ENCODE results near the gene PLEKHM1.
A peak's percentile ranks its signal among the peaks of the same experiment; 100 is the strongest.
"Not testable (repeated sequence)": the region's sequence is repeated elsewhere in the genome, so short reads cannot be mapped to it uniquely, and the experiment has no call there.

Gene PLEKHM1

DNA sequence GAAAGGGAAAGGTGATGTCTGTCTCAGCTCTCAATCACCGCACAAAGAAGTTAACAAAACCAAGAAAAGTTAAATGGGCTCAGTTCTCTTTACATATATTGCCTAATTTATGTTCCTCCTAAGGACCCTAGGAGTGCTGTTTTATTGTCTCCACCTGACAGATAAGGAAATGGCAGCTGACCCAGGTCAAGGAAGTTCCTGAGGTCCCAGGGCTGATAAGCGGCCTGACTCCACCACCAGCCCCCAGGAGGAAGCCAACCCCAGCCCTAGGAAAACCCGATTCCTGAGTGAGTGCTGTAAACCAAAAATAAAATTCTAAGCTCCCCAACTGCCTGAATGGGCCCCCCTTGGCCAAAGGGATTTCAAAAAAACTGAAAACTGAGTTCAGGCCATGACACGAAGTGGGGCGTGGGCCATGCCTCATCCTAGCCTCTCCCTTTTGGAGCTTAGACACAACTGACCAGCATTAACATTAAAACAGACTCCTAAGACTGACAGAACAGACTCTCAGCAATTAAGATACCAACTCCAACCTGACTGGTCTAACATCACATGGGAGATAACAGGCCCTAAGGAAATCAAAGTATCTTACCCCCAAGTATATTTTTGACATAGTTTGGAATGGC is 6.8 kb downstream of the PLEKHM1 start:
- H3K4me3 ChIP-seq (replicated peaks; ENCODE audit: insufficient read depth, low read length); DNase-seq (ENCODE audit: low read depth in 1 of 2, low spot score in 1 of 2); H3K27me3 ChIP-seq (ENCODE audit: insufficient read depth, poor library complexity, severe bottlenecking); H3K27ac ChIP-seq (replicated peaks): not testable (repeated sequence)

DNA sequence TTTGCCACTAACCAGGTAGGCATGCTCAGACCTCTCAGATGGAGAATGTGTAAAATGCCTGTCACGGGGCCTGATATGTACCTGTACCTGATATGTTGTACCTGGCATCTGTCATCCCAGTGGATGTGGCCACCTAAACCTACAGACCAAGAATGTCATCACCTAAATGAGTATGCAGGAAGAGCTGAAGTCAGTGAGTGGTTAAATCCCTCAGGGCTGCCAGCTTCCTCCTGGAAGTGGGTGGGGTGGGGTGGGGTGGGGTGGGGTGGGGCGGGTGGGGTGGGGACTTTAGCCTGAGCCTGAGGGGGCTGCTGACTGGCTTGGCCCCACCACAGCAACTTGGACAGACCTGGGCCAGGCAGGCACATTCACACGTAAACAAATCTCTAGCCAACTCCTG is 7.3 kb downstream of the PLEKHM1 start:
- H3K27me3 ChIP-seq (ENCODE audit: insufficient read depth, poor library complexity, severe bottlenecking); H3K4me3 ChIP-seq (replicated peaks; ENCODE audit: insufficient read depth, low read length); H3K27ac ChIP-seq (replicated peaks); DNase-seq (ENCODE audit: low read depth in 1 of 2, low spot score in 1 of 2): not testable (repeated sequence)

DNA sequence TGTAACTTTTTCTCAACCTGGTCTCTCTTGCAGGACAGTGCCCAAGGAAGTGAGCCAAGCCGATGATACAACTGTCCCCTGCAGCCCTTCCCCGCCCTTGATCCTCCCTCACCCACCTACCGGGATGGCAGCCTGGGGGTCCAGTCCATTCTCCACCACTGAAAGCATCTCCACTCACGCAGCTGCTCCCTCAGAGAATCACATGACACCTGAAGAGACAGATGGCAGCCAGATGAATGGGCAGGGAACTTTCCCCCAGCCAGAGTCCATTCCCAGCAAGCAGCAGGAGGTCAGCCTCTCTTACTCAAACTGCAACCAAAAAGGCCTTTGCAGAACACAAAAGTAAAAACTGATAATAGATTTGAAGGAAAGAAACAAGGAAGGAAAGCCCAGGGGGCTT is 8.2 kb downstream of the PLEKHM1 start:
- not testable (repeated sequence) for H3K27ac ChIP-seq (replicated peaks); H3K27me3 ChIP-seq (ENCODE audit: insufficient read depth, poor library complexity, severe bottlenecking); H3K4me3 ChIP-seq (replicated peaks; ENCODE audit: insufficient read depth, low read length); DNase-seq (ENCODE audit: low read depth in 1 of 2, low spot score in 1 of 2)

DNA sequence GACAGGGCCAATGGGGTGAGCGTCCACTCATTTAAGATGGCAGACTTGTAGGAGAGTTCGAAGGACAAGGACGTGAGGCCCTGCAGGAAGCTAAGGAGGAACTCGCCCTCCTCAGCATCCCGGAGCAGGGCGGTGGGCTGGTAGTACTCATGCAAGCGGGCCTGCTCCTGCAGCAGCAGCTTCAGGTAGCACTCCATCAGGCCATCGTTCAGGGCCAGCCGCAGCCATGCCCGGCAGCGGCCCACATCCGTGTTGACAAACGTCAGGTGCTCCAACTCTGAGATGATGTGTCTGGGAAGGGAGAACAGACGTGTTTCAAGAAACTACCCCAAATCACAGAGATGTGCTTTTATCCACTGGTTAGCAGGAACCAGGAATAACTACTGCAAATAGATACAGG is 15.1 kb downstream of the PLEKHM1 start:
- H3K4me3 ChIP-seq (replicated peaks; ENCODE audit: insufficient read depth, low read length); H3K27me3 ChIP-seq (ENCODE audit: insufficient read depth, poor library complexity, severe bottlenecking); DNase-seq (ENCODE audit: low read depth in 1 of 2, low spot score in 1 of 2); H3K27ac ChIP-seq (replicated peaks): not testable (repeated sequence)

DNA sequence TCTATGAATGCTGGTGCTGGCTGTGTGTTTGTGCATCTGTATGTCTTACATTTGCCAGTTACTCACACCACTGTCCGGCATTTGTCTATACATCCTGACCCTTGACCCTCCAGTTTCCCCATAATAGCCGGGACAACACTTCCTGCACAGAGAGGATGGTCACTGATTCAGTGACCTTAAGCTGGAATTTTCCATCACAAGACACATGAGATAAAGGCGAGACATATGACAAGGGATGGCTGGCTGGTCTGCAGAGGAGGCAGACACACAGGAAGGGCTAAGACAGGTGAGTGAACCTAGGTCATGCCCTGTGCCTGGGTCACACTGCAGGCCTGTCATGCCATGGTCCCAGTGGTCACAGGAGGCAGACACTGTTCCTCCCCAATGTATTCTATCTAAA is 18.3 kb downstream of the PLEKHM1 start:
- H3K4me3 ChIP-seq (replicated peaks; ENCODE audit: insufficient read depth, low read length); H3K27ac ChIP-seq (replicated peaks); H3K27me3 ChIP-seq (ENCODE audit: insufficient read depth, poor library complexity, severe bottlenecking); DNase-seq (ENCODE audit: low read depth in 1 of 2, low spot score in 1 of 2): not testable (repeated sequence)

DNA sequence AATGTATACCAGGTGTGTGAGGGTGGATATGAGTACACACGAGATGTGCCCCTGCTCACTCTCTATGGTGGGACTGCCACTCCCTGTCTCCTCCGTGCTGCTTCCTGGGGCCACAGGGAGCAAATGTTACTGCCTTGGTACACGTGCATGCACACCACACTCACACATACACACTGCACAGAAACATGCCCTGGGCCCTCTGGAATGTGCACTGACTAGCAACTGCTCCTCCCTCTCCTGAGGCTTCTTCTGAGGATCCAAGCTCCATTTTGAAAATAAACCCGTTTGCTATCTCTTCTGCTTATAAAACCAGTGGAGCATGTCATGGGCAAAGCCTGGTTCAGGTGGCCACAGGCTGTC is 21.3 kb downstream of the PLEKHM1 start:
- not testable (repeated sequence) for DNase-seq (ENCODE audit: low read depth in 1 of 2, low spot score in 1 of 2); H3K27me3 ChIP-seq (ENCODE audit: insufficient read depth, poor library complexity, severe bottlenecking); H3K4me3 ChIP-seq (replicated peaks; ENCODE audit: insufficient read depth, low read length); H3K27ac ChIP-seq (replicated peaks)

DNA sequence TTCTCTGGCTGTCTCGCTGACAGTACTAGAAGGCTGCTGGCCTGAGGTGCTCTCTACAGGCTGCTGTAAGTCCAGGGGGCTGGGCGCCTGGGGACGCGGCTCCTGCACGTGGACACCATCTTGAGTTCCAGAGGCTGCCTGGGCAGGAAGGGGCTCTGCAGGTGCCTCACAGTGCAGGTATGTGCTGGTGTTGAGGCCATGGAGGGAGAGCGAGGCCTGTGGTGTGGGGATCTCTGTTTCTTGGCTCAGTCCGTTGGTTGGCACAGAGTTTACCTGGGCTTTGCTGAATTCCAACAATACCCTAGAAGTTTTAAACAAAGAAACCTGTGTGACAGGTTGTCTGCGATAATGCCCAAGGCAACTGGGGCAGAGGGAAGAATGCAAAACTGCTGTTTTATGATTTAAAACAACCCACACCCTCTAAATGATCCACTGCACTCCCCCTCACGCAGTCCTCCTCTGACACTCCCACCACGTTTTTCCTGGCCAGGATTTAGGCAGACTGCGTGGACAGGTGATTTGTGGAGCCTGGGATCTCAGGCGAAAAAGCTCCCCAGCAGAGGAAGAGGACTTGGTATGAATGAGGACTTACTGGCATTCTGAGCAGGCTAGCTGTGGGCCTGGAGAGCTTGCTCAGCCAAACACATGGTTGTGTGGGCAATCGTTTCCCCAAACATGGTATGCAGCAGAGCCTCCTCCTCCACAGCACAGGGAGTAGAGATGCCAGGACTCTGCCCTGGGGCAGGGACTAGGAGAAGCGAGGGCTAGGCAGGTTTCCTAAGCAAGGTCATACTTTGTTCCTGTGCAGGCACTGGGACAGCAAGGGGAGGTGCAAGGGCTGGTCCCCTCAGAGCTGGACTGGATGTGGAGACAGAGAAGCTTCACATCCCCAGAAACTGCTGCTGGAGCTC is 22.0 kb downstream of the PLEKHM1 start:
- DNase-seq (ENCODE audit: low read depth in 1 of 2, low spot score in 1 of 2); H3K27ac ChIP-seq (replicated peaks); H3K27me3 ChIP-seq (ENCODE audit: insufficient read depth, poor library complexity, severe bottlenecking); H3K4me3 ChIP-seq (replicated peaks; ENCODE audit: insufficient read depth, low read length): not testable (repeated sequence)

DNA sequence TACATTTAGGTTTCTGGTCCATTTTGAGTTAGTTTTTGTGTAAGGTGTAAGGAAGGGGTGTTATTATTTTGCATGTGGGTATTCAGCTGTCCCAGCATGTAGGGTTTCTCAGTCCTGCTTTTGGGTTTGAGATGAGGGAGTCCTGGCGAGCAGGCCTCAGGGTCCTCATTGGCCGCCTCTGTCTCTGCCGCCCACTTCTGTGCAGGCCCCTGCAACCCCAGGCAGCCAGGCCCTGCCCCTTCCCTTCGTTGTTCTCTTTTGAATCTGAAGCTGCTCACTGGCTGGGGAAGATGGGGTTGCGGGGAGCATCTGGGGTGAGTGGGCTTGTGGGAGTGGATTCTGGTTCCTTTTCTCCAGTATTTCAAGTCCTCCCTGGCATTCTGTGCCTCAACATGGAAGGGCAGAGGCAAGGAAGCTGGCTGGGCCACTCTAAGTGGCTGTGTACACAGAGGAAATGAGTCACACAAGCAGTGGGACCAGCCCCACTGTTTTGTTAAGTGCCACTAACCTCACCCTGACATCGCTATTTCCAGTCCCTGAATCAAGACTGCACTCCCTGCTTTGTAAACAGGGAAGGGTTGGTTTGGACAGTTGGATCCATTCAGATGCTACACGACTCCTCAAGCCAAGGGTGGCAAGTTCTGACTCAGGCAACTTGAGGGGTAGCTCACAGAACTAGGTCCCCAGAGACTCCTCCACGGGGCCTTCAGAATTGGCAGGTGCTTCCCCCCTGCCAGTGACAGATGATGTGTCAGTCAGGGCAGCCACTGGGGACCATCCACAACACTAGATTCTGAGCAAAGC is 28.8 kb downstream of the PLEKHM1 start:
- not testable (repeated sequence) for H3K27ac ChIP-seq (replicated peaks); H3K27me3 ChIP-seq (ENCODE audit: insufficient read depth, poor library complexity, severe bottlenecking); H3K4me3 ChIP-seq (replicated peaks; ENCODE audit: insufficient read depth, low read length)
- DNase-seq (ENCODE audit: low read depth in 1 of 2, low spot score in 1 of 2) = peak in 1 of 2 experiments; percentile 16

DNA sequence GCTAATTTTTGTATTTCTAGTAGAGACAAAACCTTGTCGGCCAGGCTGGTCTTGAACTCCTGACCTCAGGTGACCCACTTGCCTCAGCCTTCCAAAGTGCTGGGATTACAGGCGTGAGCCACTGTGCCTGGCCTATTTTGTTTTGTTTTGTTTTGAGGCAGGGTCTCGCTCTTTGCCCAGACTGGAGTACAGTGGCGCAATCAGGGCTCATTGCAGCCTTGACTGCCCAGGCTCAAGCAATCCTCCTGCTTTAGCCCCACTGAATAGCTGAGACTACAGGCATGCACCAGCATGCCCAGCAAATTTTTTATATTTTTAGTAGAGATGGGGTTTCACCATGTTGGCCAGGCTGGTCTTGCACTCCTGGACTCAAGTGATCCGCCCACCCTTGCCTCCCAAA is 30.1 kb downstream of the PLEKHM1 start:
- DNase-seq (ENCODE audit: low read depth in 1 of 2, low spot score in 1 of 2); H3K27ac ChIP-seq (replicated peaks); H3K4me3 ChIP-seq (replicated peaks; ENCODE audit: insufficient read depth, low read length); H3K27me3 ChIP-seq (ENCODE audit: insufficient read depth, poor library complexity, severe bottlenecking): not testable (repeated sequence)

DNA sequence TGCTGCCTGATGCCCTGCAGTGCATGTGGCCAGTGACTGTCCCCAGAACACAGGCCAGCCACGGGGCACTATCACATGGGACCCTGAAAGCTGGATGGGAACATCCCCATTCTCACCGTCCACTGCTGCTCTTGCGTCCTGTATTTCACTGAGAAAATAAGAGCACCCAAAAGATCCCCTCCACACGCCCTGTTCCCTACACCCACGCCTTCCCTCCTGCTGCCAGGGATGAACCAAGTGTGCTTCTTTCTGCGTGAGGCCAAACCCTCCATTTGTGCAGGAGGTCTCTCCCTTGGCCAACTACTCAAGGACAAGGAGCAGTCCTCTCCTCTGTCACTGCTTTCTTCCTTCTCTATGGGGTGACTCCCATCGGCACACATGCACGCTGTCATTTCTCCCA is 36.2 kb downstream of the PLEKHM1 start:
- H3K4me3 ChIP-seq (replicated peaks; ENCODE audit: insufficient read depth, low read length) = not testable (repeated sequence)

DNA sequence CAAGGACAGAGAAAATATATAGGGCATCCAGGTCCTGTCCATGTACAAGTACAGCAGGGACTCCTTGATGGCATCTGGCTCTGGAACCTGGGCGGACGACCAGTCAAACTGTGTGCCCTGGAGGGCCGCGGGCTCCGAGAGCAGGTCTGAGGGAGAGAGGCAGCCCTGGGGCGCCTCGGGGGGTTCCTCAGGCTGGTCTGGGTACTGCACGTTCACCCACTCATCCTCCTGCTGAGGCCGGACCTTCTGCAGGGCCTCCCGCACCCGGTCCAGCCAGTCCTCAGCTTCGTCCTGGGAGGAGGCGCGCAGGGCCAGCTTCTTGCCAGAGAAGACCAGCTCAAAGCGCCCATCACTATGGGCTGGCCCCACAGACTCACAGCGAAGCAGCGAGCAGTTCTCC is 36.8 kb downstream of the PLEKHM1 start:
- H3K27ac ChIP-seq (replicated peaks); H3K4me3 ChIP-seq (replicated peaks; ENCODE audit: insufficient read depth, low read length); DNase-seq (ENCODE audit: low read depth in 1 of 2, low spot score in 1 of 2); H3K27me3 ChIP-seq (ENCODE audit: insufficient read depth, poor library complexity, severe bottlenecking): not testable (repeated sequence)

More for the DNA sequence above, 36.2 kb downstream of the PLEKHM1 start:
- DNase-seq (ENCODE audit: low read depth in 1 of 2, low spot score in 1 of 2); H3K27ac ChIP-seq (replicated peaks); H3K27me3 ChIP-seq (ENCODE audit: insufficient read depth, poor library complexity, severe bottlenecking): not testable (repeated sequence)

DNA sequence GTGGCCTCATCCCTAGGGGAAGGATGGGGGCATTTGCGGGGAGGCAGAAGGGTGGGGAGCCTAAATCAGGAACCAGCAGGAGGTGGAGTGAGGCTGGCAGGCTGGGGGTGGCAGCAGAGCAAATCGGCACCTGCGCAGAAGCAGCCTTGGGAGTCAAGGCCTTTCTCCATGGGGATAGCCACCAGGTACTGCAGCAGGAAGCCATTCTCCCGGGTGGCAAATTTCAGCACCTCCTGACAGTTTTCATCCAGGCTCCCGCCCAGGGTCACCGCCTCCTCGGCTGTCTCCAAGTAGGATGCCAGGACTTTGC is 37.3 kb downstream of the PLEKHM1 start:
- H3K4me3 ChIP-seq (replicated peaks; ENCODE audit: insufficient read depth, low read length); H3K27me3 ChIP-seq (ENCODE audit: insufficient read depth, poor library complexity, severe bottlenecking); H3K27ac ChIP-seq (replicated peaks); DNase-seq (ENCODE audit: low read depth in 1 of 2, low spot score in 1 of 2): not testable (repeated sequence)

DNA sequence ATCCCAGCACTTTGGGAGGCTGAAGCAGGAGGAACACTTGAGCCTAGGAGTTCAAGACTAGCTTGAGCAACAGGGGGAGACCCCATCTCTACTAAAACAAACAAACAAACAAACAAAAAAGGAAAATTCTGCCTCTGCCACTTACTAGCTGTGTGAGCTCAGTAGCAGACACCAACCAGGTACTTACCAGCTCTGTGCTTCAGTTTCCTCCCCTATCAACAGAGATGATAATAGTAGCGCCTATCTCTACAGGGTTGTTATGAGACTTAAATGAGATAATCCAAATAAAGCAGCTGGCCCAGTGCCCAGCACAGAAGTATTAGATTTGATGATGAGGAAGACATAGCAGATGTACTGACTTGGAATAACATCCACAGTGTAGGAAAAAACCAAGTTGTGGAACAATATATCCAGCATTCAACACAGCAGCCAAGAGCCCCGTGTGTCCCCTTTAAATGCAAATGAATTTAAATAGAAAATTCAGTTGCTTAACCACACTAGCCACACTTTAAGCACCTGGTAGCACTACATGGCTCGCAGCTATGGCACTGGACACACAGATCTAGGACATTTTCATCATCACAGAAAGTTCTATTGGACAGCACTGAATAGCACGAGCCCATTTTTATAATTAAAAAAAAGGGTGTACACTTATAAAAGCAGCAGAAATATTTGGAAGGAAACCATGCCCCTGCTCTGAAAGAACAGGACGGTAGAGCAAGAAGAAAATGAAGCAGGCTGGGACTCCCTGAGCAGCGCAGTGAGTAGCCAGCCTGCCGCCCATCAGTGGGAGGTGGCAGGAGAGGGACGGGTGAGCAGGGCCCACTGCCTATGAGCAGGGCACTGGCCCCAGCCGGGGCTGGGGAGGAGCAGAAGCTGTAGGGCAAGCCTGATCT is 37.9 kb downstream of the PLEKHM1 start:
- H3K4me3 ChIP-seq (replicated peaks; ENCODE audit: insufficient read depth, low read length); H3K27ac ChIP-seq (replicated peaks): not testable (repeated sequence)

DNA sequence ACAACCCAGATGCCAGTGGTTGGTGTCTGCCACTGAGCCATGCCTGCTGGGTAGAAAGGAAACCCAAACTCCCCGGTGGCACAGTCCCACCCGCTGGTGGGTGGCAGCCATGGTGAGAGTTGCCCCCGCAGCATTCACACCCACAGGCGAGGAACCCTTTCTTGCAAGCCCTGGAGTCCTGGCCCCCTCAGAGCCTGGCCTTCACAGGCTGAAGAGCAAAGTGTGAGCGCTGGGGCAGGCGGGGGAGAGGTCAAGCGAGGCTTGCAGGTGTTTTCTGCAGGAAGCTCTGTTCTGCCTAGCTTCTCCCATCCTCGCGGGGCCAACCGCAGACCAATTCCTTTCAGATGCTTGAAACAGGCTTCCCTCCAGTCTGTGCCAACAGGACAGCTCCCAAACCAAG is 38.9 kb downstream of the PLEKHM1 start:
- H3K27ac ChIP-seq (replicated peaks); H3K4me3 ChIP-seq (replicated peaks; ENCODE audit: insufficient read depth, low read length); H3K27me3 ChIP-seq (ENCODE audit: insufficient read depth, poor library complexity, severe bottlenecking): not testable (repeated sequence)
- DNase-seq (ENCODE audit: low read depth in 1 of 2, low spot score in 1 of 2) = peak in 1 of 2 experiments; percentile 64

More for the DNA sequence above, 37.9 kb downstream of the PLEKHM1 start:
- H3K27me3 ChIP-seq (ENCODE audit: insufficient read depth, poor library complexity, severe bottlenecking); DNase-seq (ENCODE audit: low read depth in 1 of 2, low spot score in 1 of 2): not testable (repeated sequence)

All from HL-60 (cell line).